Transverse colon (tissue), 4 donors: ENCODE data around the gene FAM72B.
"Not testable (repeated sequence)": the region's sequence is repeated elsewhere in the genome, so short reads cannot be mapped to it uniquely, and the experiment has no call there.

Experiments used
- CTCF ChIP-seq, 5 experiments: fragments of 200-600 bp in 3 of 5; fragments of 450-650 bp in 2 of 5; sonication (generic) in 3 of 5; IDR thresholded peaks; 1 replicate in 2 of 5; 2 replicates in 3 of 5; pipeline ENCODE4 v1.5.1; 2016 to 2017; ENCODE audit warnings: antibody characterized with exemption in 5 of 5, inconsistent platforms in 3 of 5, mild to moderate bottlenecking in 2 of 5, moderate library complexity in 1 of 5
- EP300 ChIP-seq: sonication (generic); formaldehyde crosslinking; IDR thresholded peaks from one replicate; pipeline ENCODE4 v1.6.1; 2017; ENCODE audit warnings: antibody characterized with exemption, low read depth
- POLR2A ChIP-seq: fragments of 450-650 bp; IDR thresholded peaks from one replicate; pipeline ENCODE4 v1.6.1; 2016; ENCODE audit warnings: antibody characterized with exemption, mild to moderate bottlenecking, moderate library complexity
- POLR2AphosphoS5 ChIP-seq, 3 donors: sonication (generic); formaldehyde crosslinking; IDR thresholded peaks; one replicate each; pipeline ENCODE4 v1.6.1; 2016; ENCODE audit warnings: antibody characterized with exemption in 3 of 3

GRCh38 chr1:121226925-121227324 is 42.8 kb upstream of the FAM72B start:
- TF ChIP-seq POLR2A; EP300; CTCF (IDR thresholded peaks at IDR 0.05); POLR2AphosphoS5 (IDR thresholded peaks at IDR 0.05): not testable (repeated sequence)
